Activated B cell treated with CpG ODN at 0.5 μM for 24 hours (primary cell): ENCODE results near the gene NPSR1. TPM values are rescaled to one million over a fixed set of nuclear protein-coding genes. Genes with fewer than 3 reads are reported as not detected.
"Not testable (repeated sequence)": the region's sequence is repeated elsewhere in the genome, so short reads cannot be mapped to it uniquely, and the experiment has no call there.

ENCODE experiments used
- ATAC-seq: fragments of 200-7000 bp; cut with Tn5 transposase; one replicate; pipeline ENCODE4 v1.10.0; 2021; ENCODE audit warnings: low read depth, mild to moderate bottlenecking, moderate library complexity
- CTCF ChIA-PET: fragments of 350-600 bp; sonication (Branson Sonifier 250); formaldehyde crosslinking; loops from one replicate; lab custom pipeline; 2021; ENCODE audit warnings: antibody characterized with exemption; lab: Charles Lee
- POLR2A ChIA-PET: fragments of 350-600 bp; sonication (Branson Sonifier 250); formaldehyde crosslinking; loops from one replicate; lab custom pipeline; 2021; ENCODE audit warnings: antibody characterized with exemption; lab: Charles Lee
- DNase-seq: peaks from one replicate; pipeline ENCODE4 v3.0.0; 2022
- H3K27ac Mint-ChIP-seq: one replicate; pipeline ENCODE4 v1.8.0; 2020; ENCODE audit warnings: mixed read lengths
- H3K27me3 Mint-ChIP-seq: one replicate; pipeline ENCODE4 v1.8.0; 2021; ENCODE audit warnings: mixed read lengths
- H3K36me3 Mint-ChIP-seq: one replicate; pipeline ENCODE4 v1.8.0; 2021; ENCODE audit warnings: low read depth, mixed read lengths
- H3K4me1 Mint-ChIP-seq: one replicate; pipeline ENCODE4 v1.8.0; 2021; ENCODE audit warnings: mixed read lengths
- H3K4me3 Mint-ChIP-seq: one replicate; pipeline ENCODE4 v1.8.0; 2020; ENCODE audit warnings: mild to moderate bottlenecking, mixed read lengths
- H3K9me3 Mint-ChIP-seq: one replicate; pipeline ENCODE4 v1.8.0; 2020; ENCODE audit warnings: mixed read lengths
- CTCF ChIP-seq: fragments of 200-600 bp; IDR thresholded peaks from one replicate; pipeline ENCODE4 v1.8.0; 2022; ENCODE audit warnings: antibody characterized with exemption, mild to moderate bottlenecking
- intact Hi-C: fragments of 100-400 bp; cut with micrococcal nuclease; formaldehyde crosslinking; loops from one replicate; pipeline ENCODE4 v1.15.1; 2024
- total RNA-seq: library from RNA; stranded (reverse); gene quantifications from 2 replicates; pipeline ENCODE4 v1.2.3, GENCODE V29; 2022

Gene NPSR1
- total RNA-seq, 1 donor from 2014 or later, result not detected

- H3K36me3 Mint-ChIP-seq, result no peaks in the 10 kb centered on the region
- intact Hi-C loops, result no loop called here
- no peak for DNase-seq
- peaks cover 11% of the 10 kb centered on the region for H3K27me3 Mint-ChIP-seq
- H3K9me3 Mint-ChIP-seq, result no peaks in the 10 kb centered on the region
- no peak for ATAC-seq
- POLR2A ChIA-PET, result no interaction called here
- H3K27ac Mint-ChIP-seq, result no peak overlapping the region
- no peak for TF ChIP-seq CTCF
- CTCF ChIA-PET, result no interaction called here
- no peak overlapping the region for H3K4me3 Mint-ChIP-seq
- H3K4me1 Mint-ChIP-seq, result no peaks in the 10 kb centered on the region
These were observed 192.0 kb downstream of the NPSR1 start for GRCh38 chr7:34849986-34850385.

DNA sequence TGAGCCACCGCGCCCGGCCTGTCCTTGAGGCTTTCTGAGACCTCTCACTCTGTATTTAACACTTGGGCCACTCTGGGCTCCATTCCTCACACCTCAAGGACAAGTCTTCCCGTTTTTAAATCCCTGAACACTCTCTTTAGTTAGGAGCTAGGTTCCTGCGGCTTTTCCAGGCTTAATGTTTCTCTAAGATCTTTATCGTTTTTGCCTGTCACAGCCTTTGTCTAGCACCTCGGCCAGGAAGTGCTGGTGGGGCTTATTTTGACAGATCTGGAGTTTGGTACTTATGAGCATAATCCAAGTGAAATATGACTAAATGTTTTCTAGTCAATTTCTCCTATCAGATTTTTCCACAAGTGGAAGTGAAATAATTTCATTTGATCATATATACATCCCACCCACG is 192.7 kb downstream of the NPSR1 start:
- ChIA-PET CTCF (no interaction called here), POLR2A (no interaction called here)
- intact Hi-C loops, result no loop called here
- TF ChIP-seq CTCF, result no peak
- H3K27me3 Mint-ChIP-seq, result peaks cover 11% of the 10 kb centered on the region
- H3K9me3 Mint-ChIP-seq, result no peaks in the 10 kb centered on the region
- no peak for DNase-seq
- H3K4me1 Mint-ChIP-seq, result no peaks in the 10 kb centered on the region
- no peak overlapping the region for H3K4me3 Mint-ChIP-seq
- no peak for ATAC-seq
- no peak overlapping the region for H3K27ac Mint-ChIP-seq
- no peaks in the 10 kb centered on the region for H3K36me3 Mint-ChIP-seq

- Mint-ChIP-seq H3K27me3 (peaks cover 11% of the 10 kb centered on the region), H3K4me3 (no peak overlapping the region), H3K9me3 (no peaks in the 10 kb centered on the region), H3K27ac (no peak overlapping the region), H3K4me1 (no peaks in the 10 kb centered on the region), H3K36me3 (no peaks in the 10 kb centered on the region)
- no peak for ATAC-seq
- DNase-seq, result no peak
- no peak for TF ChIP-seq CTCF
- ChIA-PET CTCF (no interaction called here), POLR2A (no interaction called here)
- intact Hi-C loops, result no loop called here
These were observed 193.4 kb downstream of the NPSR1 start for GRCh38 chr7:34851431-34851830.

GRCh38 chr7:34858444-34858843 is 200.4 kb downstream of the NPSR1 start:
- POLR2A ChIA-PET, H3K4me1 Mint-ChIP-seq, H3K36me3 Mint-ChIP-seq, CTCF ChIA-PET, H3K27me3 Mint-ChIP-seq, ATAC-seq, intact Hi-C loops, H3K9me3 Mint-ChIP-seq, H3K4me3 Mint-ChIP-seq, DNase-seq, H3K27ac Mint-ChIP-seq: not testable (repeated sequence)

GRCh38 chr7:34859281-34859680 is 201.3 kb downstream of the NPSR1 start:
- POLR2A ChIA-PET, intact Hi-C loops, CTCF ChIA-PET, H3K27ac Mint-ChIP-seq, H3K4me1 Mint-ChIP-seq, H3K36me3 Mint-ChIP-seq, H3K27me3 Mint-ChIP-seq, H3K9me3 Mint-ChIP-seq, H3K4me3 Mint-ChIP-seq, ATAC-seq, DNase-seq: not testable (repeated sequence)

GRCh38 chr7:34866222-34866621 is 208.2 kb downstream of the NPSR1 start:
- CTCF ChIA-PET, result not testable (repeated sequence)

GRCh38 chr7:34867341-34867740 is 209.3 kb downstream of the NPSR1 start:
- H3K27me3 Mint-ChIP-seq, ATAC-seq, H3K4me1 Mint-ChIP-seq, POLR2A ChIA-PET, H3K27ac Mint-ChIP-seq, CTCF ChIA-PET, intact Hi-C loops, H3K9me3 Mint-ChIP-seq, H3K36me3 Mint-ChIP-seq, DNase-seq, H3K4me3 Mint-ChIP-seq: not testable (repeated sequence)

More at GRCh38 chr7:34866222-34866621, 208.2 kb downstream of the NPSR1 start:
- H3K27me3 Mint-ChIP-seq, H3K4me1 Mint-ChIP-seq, DNase-seq, intact Hi-C loops, H3K4me3 Mint-ChIP-seq, H3K27ac Mint-ChIP-seq, H3K9me3 Mint-ChIP-seq, H3K36me3 Mint-ChIP-seq, ATAC-seq, POLR2A ChIA-PET: not testable (repeated sequence)

- H3K4me3 Mint-ChIP-seq, DNase-seq, ATAC-seq, POLR2A ChIA-PET, CTCF ChIA-PET, H3K36me3 Mint-ChIP-seq, intact Hi-C loops, H3K4me1 Mint-ChIP-seq, H3K27me3 Mint-ChIP-seq, H3K9me3 Mint-ChIP-seq, H3K27ac Mint-ChIP-seq: not testable (repeated sequence)
These were observed 210.6 kb downstream of the NPSR1 start for GRCh38 chr7:34868602-34869001.
